HepG2 (cell line): ENCODE measurements around the gene ZNF488. TPM values are rescaled to one million over a fixed set of nuclear protein-coding genes. Genes with fewer than 3 reads are reported as not detected.

Source experiments
- NR2F1 ChIP-seq, 2 experiments: fragments of 450-650 bp in 1 of 2; formaldehyde crosslinking in 1 of 2; IDR thresholded peaks; 2 replicates each; pipeline versions ENCODE4 v1.5.0 to v1.6.1; 2016 to 2020; ENCODE audit warnings: mild to moderate bottlenecking in 1 of 2, missing compliant biosample characterization in 1 of 2, missing genetic modification reagents in 1 of 2, moderate library complexity in 1 of 2
- PCBP2 ChIP-seq: fragments of 200-400 bp; formaldehyde crosslinking; optimal IDR thresholded peaks from 2 replicates; pipeline ENCODE3; 2018; ENCODE audit warnings: low read length, low read depth; ENCODE audit not compliant: poor library complexity, severe bottlenecking
- SMARCC2 ChIP-seq: fragments of 450-650 bp; IDR thresholded peaks from 2 replicates; pipeline ENCODE4 v1.6.1; 2017; ENCODE audit warnings: antibody characterized with exemption, mild to moderate bottlenecking
- THYN1 ChIP-seq: sonication (generic); formaldehyde crosslinking; IDR thresholded peaks from 2 replicates; pipeline ENCODE4 v1.8.1; 2023; ENCODE audit warnings: low read depth, mild to moderate bottlenecking, moderate library complexity, missing genetic modification reagents, borderline replicate concordance
- ZFYVE20 ChIP-seq: sonication (generic); formaldehyde crosslinking; IDR thresholded peaks from 2 replicates; pipeline ENCODE4 v1.8.0; 2023; ENCODE audit warnings: low read depth, mild to moderate bottlenecking, moderate library complexity, missing genetic modification reagents, borderline replicate concordance
- ZNF138 ChIP-seq: sonication (generic); formaldehyde crosslinking; IDR thresholded peaks from 2 replicates; pipeline ENCODE4 v1.5.0; 2020; ENCODE audit warnings: mild to moderate bottlenecking, low read depth, missing genetic modification reagents
- polyA plus RNA-seq, 8 experiments: library from polyadenylated mRNA; depleted of rRNA in 3 of 8; stranded (reverse) in 7 of 8; unstranded in 1 of 8; fragments of >200 nt; fragmentation: Illumina TruSeq in 4 of 8; extraction: Trizol in 4 of 8; gene quantifications; 2 replicates each; pipeline versions ENCODE4 v1.2.1 to v1.2.3, GENCODE V29; 2011 to 2016; ENCODE audit warnings: low read depth in 4 of 8, missing spikeins in 1 of 8, mixed read lengths in 1 of 8; ENCODE audit not compliant: insufficient read depth in 1 of 8
- total RNA-seq, 5 experiments: library from RNA; depleted of rRNA; stranded (reverse); fragments of >200 nt; fragmentation: Illumina TruSeq; extraction: Trizol; gene quantifications; 2 replicates each; pipeline ENCODE4 v1.2.3, GENCODE V29; 2016; ENCODE audit warnings: low read depth in 1 of 5
- TF ChIP-seq, protein P1 (sequence below): sonication (generic); formaldehyde crosslinking; IDR thresholded peaks from 2 replicates; pipeline ENCODE4 v1.9.0; 2021; ENCODE audit warnings: missing genetic modification reagents, mild to moderate bottlenecking, borderline replicate concordance
- TF ChIP-seq, protein P2 (sequence below): sonication (generic); formaldehyde crosslinking; IDR thresholded peaks from 2 replicates; pipeline ENCODE4 v1.4.0; 2020; ENCODE audit warnings: missing genetic modification reagents, borderline replicate concordance
- TF ChIP-seq, protein P3 (sequence below): IDR thresholded peaks from 2 replicates; pipeline ENCODE4 v1.6.1; 2016; ENCODE audit warnings: mild to moderate bottlenecking, missing biosample characterization, missing genetic modification reagents

Gene ZNF488
- total and polyA plus RNA-seq, 2 of the 13 experiments (the other 11 are each of a cell fraction or from before 2014, with no cell fraction given) = 0.13 to 0.15 TPM

DNA sequence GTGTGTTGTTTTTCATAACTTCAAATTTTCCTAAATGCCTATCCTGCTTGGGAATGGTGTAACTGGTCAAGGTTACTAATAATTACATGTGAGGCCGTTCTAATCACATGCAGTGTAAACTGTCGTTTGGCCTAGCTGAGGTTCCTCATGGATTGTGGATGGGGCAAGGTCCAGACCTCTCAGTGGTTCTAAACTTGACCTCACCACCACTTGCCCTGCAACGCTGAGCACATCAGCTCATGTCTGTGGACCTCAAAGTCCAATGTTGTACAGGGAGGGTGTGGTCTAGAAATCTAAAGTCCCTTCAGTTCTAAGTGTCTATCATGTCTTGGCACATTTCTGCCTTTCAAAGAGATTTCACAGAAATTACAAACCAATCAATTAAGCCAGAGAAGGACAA, 20.3 kb downstream of the ZNF488 start (continued):
- TF ChIP-seq, protein P1, sequence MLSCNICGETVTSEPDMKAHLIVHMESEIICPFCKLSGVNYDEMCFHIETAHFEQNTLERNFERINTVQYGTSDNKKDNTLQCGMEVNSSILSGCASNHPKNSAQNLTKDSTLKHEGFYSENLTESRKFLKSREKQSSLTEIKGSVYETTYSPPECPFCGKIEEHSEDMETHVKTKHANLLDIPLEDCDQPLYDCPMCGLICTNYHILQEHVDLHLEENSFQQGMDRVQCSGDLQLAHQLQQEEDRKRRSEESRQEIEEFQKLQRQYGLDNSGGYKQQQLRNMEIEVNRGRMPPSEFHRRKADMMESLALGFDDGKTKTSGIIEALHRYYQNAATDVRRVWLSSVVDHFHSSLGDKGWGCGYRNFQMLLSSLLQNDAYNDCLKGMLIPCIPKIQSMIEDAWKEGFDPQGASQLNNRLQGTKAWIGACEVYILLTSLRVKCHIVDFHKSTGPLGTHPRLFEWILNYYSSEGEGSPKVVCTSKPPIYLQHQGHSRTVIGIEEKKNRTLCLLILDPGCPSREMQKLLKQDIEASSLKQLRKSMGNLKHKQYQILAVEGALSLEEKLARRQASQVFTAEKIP (CRISPR knock-in tag) = no peak
- TF ChIP-seq ZFYVE20 (CRISPR knock-in tag) (no peak), NR2F1 (CRISPR knock-in tag; IDR thresholded peaks at IDR 0.05) (no peak), SMARCC2 (no peak), PCBP2 (no peak), THYN1 (CRISPR knock-in tag) (no peak), ZNF138 (no peak)
- TF ChIP-seq, protein P2, sequence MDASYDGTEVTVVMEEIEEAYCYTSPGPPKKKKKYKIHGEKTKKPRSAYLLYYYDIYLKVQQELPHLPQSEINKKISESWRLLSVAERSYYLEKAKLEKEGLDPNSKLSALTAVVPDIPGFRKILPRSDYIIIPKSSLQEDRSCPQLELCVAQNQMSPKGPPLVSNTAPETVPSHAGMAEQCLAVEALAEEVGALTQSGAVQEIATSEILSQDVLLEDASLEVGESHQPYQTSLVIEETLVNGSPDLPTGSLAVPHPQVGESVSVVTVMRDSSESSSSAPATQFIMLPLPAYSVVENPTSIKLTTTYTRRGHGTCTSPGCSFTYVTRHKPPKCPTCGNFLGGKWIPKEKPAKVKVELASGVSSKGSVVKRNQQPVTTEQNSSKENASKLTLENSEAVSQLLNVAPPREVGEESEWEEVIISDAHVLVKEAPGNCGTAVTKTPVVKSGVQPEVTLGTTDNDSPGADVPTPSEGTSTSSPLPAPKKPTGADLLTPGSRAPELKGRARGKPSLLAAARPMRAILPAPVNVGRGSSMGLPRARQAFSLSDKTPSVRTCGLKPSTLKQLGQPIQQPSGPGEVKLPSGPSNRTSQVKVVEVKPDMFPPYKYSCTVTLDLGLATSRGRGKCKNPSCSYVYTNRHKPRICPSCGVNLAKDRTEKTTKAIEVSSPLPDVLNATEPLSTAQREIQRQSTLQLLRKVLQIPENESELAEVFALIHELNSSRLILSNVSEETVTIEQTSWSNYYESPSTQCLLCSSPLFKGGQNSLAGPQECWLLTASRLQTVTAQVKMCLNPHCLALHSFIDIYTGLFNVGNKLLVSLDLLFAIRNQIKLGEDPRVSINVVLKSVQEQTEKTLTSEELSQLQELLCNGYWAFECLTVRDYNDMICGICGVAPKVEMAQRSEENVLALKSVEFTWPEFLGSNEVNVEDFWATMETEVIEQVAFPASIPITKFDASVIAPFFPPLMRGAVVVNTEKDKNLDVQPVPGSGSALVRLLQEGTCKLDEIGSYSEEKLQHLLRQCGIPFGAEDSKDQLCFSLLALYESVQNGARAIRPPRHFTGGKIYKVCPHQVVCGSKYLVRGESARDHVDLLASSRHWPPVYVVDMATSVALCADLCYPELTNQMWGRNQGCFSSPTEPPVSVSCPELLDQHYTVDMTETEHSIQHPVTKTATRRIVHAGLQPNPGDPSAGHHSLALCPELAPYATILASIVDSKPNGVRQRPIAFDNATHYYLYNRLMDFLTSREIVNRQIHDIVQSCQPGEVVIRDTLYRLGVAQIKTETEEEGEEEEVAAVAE = no peak
- TF ChIP-seq, protein P3, sequence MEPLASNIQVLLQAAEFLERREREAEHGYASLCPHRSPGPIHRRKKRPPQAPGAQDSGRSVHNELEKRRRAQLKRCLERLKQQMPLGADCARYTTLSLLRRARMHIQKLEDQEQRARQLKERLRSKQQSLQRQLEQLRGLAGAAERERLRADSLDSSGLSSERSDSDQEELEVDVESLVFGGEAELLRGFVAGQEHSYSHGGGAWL (CRISPR knock-in tag) = no peak
